ENCODE data around the gene ROS1.

ROS1 gene

DNA sequence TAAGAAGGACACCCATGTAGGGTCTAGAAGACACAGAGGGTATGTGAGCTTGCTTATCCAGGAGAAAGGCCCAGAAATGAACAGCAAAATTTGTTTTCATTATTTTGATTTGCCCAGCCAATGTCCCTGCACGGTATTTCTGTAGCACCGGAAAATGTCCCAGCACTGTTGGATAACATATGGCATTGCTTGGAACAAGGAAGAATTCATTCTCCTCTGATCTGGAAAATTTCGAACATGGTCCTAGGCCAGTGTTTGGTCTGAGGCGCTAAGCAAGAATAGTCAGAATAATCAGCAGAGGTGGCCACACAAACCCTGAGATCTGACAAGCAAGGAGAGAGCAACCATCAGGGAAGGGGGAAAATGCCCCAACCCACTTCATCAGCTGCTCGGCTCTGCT, 26.6 kb downstream of the ROS1 start:
- WGBS (ENCODE audit: extremely low coverage, insufficient coverage, insufficient read length): no CpG with 5 or more reads among the region's 5 CpGs
- H3K9me3 ChIP-seq (ENCODE audit: insufficient read depth, low read depth, low read length): no peaks in the 10 kb centered on the region
- H2BK5ac ChIP-seq (ENCODE audit: low read depth, low read length, poor library complexity): no peak overlapping the region
- H4K12ac ChIP-seq (ENCODE audit: low read depth, low read length): no peak overlapping the region
- H3K9ac ChIP-seq (ENCODE audit: low read length): no peak overlapping the region
- H3K27ac ChIP-seq (ENCODE audit: low read depth, low read length): no peak overlapping the region
- no peaks in the 10 kb centered on the region for H3K27me3 ChIP-seq (ENCODE audit: insufficient read depth, low read length)
- H2BK12ac ChIP-seq (ENCODE audit: low read length): no peak overlapping the region
- no peak overlapping the region for H2AFZ ChIP-seq (ENCODE audit: insufficient read depth, low read length, poor library complexity)
- no peaks in the 10 kb centered on the region for H3K79me2 ChIP-seq (ENCODE audit: control insufficient read depth, insufficient read depth, low read length, poor library complexity)
- no peak overlapping the region for H4K8ac ChIP-seq (ENCODE audit: low read depth, low read length)
- H3K4me3 ChIP-seq (ENCODE audit: low read depth, low read length): no peak overlapping the region
- H2AK5ac ChIP-seq (ENCODE audit: low read length): no peak overlapping the region
- no peak overlapping the region for H3K4me2 ChIP-seq (ENCODE audit: low read length)
- H4K91ac ChIP-seq (ENCODE audit: low read depth, low read length): no peak overlapping the region
- no peaks in the 10 kb centered on the region for H3K4me1 ChIP-seq (ENCODE audit: control insufficient read depth in 1 of 2, insufficient read depth in 2 of 2, low read length in 2 of 2)
- H3K23ac ChIP-seq (ENCODE audit: low read length): no peak overlapping the region
- H3K4ac ChIP-seq (ENCODE audit: low read depth, low read length): no peak overlapping the region
- no peak overlapping the region for H3K14ac ChIP-seq (ENCODE audit: low read length)
- DNase-seq: no peak
- H3K18ac ChIP-seq (ENCODE audit: low read length): no peak overlapping the region
- H3K79me1 ChIP-seq (ENCODE audit: low read length): no peaks in the 10 kb centered on the region
- no peak overlapping the region for H2BK120ac ChIP-seq (ENCODE audit: insufficient read depth, low read length, poor library complexity)
- no peaks in the 10 kb centered on the region for H3K36me3 ChIP-seq (ENCODE audit: control insufficient read depth in 1 of 2, insufficient read depth in 2 of 2, low read length in 2 of 2)

- no peak overlapping the region for H4K91ac ChIP-seq (ENCODE audit: low read depth, low read length)
- H3K4ac ChIP-seq (ENCODE audit: low read depth, low read length): no peak overlapping the region
- no peak overlapping the region for H2AK5ac ChIP-seq (ENCODE audit: low read length)
- no peak overlapping the region for H4K12ac ChIP-seq (ENCODE audit: low read depth, low read length)
- H3K27ac ChIP-seq (ENCODE audit: low read depth, low read length): no peak overlapping the region
- no peak overlapping the region for H3K18ac ChIP-seq (ENCODE audit: low read length)
- WGBS (ENCODE audit: extremely low coverage, insufficient coverage, insufficient read length): no CpG with 5 or more reads among the region's 3 CpGs
- H2BK12ac ChIP-seq (ENCODE audit: low read length): no peak overlapping the region
- no peak for DNase-seq
- H2AFZ ChIP-seq (ENCODE audit: insufficient read depth, low read length, poor library complexity): no peak overlapping the region
- H2BK120ac ChIP-seq (ENCODE audit: insufficient read depth, low read length, poor library complexity): no peak overlapping the region
- no peaks in the 10 kb centered on the region for H3K79me2 ChIP-seq (ENCODE audit: control insufficient read depth, insufficient read depth, low read length, poor library complexity)
- H3K14ac ChIP-seq (ENCODE audit: low read length): no peak overlapping the region
- H4K8ac ChIP-seq (ENCODE audit: low read depth, low read length): no peak overlapping the region
- H3K27me3 ChIP-seq (ENCODE audit: insufficient read depth, low read length): no peaks in the 10 kb centered on the region
- no peak overlapping the region for H3K4me3 ChIP-seq (ENCODE audit: low read depth, low read length)
- no peaks in the 10 kb centered on the region for H3K9me3 ChIP-seq (ENCODE audit: insufficient read depth, low read depth, low read length)
- H3K79me1 ChIP-seq (ENCODE audit: low read length): no peaks in the 10 kb centered on the region
- no peaks in the 10 kb centered on the region for H3K4me1 ChIP-seq (ENCODE audit: control insufficient read depth in 1 of 2, insufficient read depth in 2 of 2, low read length in 2 of 2)
- H3K4me2 ChIP-seq (ENCODE audit: low read length): no peak overlapping the region
- no peak overlapping the region for H3K23ac ChIP-seq (ENCODE audit: low read length)
- no peak overlapping the region for H3K9ac ChIP-seq (ENCODE audit: low read length)
- no peaks in the 10 kb centered on the region for H3K36me3 ChIP-seq (ENCODE audit: control insufficient read depth in 1 of 2, insufficient read depth in 2 of 2, low read length in 2 of 2)
- no peak overlapping the region for H2BK5ac ChIP-seq (ENCODE audit: low read depth, low read length, poor library complexity)
These were observed 28.1 kb downstream of the ROS1 start for GRCh38 chr6:117397536-117398227.

DNA sequence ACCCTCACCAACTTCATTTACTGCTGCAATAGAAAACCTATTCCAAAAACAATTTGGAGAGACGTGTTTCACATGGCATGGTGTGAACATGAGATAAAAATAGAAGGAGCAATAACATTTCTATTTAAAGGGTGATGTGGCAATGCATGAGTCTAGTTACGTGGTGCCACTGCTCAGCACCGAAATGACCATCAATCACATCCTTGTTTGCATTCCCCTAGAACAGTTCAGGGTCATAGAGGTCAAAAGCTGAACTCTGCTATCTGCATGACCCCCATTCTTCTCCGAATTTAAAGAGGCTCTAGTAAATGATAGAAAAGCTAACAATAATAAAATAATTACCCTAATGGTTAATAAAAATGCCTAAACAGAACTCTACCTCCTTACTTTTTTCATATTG, 29.5 kb downstream of the ROS1 start:
- H3K4me3 ChIP-seq (ENCODE audit: low read depth, low read length): no peak overlapping the region
- no peaks in the 10 kb centered on the region for H3K36me3 ChIP-seq (ENCODE audit: control insufficient read depth in 1 of 2, insufficient read depth in 2 of 2, low read length in 2 of 2)
- no peak overlapping the region for H2AK5ac ChIP-seq (ENCODE audit: low read length)
- H3K23ac ChIP-seq (ENCODE audit: low read length): no peak overlapping the region
- H4K12ac ChIP-seq (ENCODE audit: low read depth, low read length): no peak overlapping the region
- no peak overlapping the region for H3K9ac ChIP-seq (ENCODE audit: low read length)
- no peak overlapping the region for H4K91ac ChIP-seq (ENCODE audit: low read depth, low read length)
- H3K14ac ChIP-seq (ENCODE audit: low read length): no peak overlapping the region
- H3K4me2 ChIP-seq (ENCODE audit: low read length): no peak overlapping the region
- H2BK5ac ChIP-seq (ENCODE audit: low read depth, low read length, poor library complexity): no peak overlapping the region
- H3K27me3 ChIP-seq (ENCODE audit: insufficient read depth, low read length): no peaks in the 10 kb centered on the region
- H3K4ac ChIP-seq (ENCODE audit: low read depth, low read length): no peak overlapping the region
- H3K9me3 ChIP-seq (ENCODE audit: insufficient read depth, low read depth, low read length): no peaks in the 10 kb centered on the region
- no peaks in the 10 kb centered on the region for H3K79me2 ChIP-seq (ENCODE audit: control insufficient read depth, insufficient read depth, low read length, poor library complexity)
- no peaks in the 10 kb centered on the region for H3K79me1 ChIP-seq (ENCODE audit: low read length)
- H3K4me1 ChIP-seq (ENCODE audit: control insufficient read depth in 1 of 2, insufficient read depth in 2 of 2, low read length in 2 of 2): no peaks in the 10 kb centered on the region
- no peak overlapping the region for H2BK12ac ChIP-seq (ENCODE audit: low read length)
- no peak for DNase-seq
- H3K27ac ChIP-seq (ENCODE audit: low read depth, low read length): no peak overlapping the region
- H4K8ac ChIP-seq (ENCODE audit: low read depth, low read length): no peak overlapping the region
- no peak overlapping the region for H2BK120ac ChIP-seq (ENCODE audit: insufficient read depth, low read length, poor library complexity)
- no peak overlapping the region for H3K18ac ChIP-seq (ENCODE audit: low read length)
- H2AFZ ChIP-seq (ENCODE audit: insufficient read depth, low read length, poor library complexity): no peak overlapping the region
- WGBS (ENCODE audit: extremely low coverage, insufficient coverage, insufficient read length): no CpG with 5 or more reads among the region's 4 CpGs

DNA sequence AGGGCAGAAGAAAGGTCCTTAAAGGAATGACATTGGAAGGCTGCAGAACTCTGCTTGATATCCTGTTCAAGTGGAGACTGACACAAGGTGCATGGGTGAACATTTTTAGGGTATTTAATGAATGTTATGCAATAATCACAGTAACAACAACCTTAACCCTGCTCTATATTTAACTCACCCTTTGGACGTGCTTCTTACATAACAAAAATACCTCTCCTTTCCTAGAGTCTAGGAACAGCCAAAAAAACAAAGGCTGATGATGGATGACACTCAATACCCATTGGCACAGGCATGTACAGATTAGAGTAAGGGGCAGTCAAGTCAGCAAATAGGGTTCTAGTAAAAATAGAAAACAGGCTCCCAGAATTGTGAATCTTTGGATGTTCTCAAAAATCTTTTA, 30.6 kb downstream of the ROS1 start:
- no peaks in the 10 kb centered on the region for H3K36me3 ChIP-seq (ENCODE audit: control insufficient read depth in 1 of 2, insufficient read depth in 2 of 2, low read length in 2 of 2)
- H2AFZ ChIP-seq (ENCODE audit: insufficient read depth, low read length, poor library complexity): no peak overlapping the region
- H3K79me2 ChIP-seq (ENCODE audit: control insufficient read depth, insufficient read depth, low read length, poor library complexity): no peaks in the 10 kb centered on the region
- H3K4ac ChIP-seq (ENCODE audit: low read depth, low read length): no peak overlapping the region
- H2BK5ac ChIP-seq (ENCODE audit: low read depth, low read length, poor library complexity): no peak overlapping the region
- no peak overlapping the region for H3K27ac ChIP-seq (ENCODE audit: low read depth, low read length)
- H3K23ac ChIP-seq (ENCODE audit: low read length): no peak overlapping the region
- H2AK5ac ChIP-seq (ENCODE audit: low read length): no peak overlapping the region
- H2BK120ac ChIP-seq (ENCODE audit: insufficient read depth, low read length, poor library complexity): no peak overlapping the region
- no peak overlapping the region for H3K9ac ChIP-seq (ENCODE audit: low read length)
- no peak overlapping the region for H4K91ac ChIP-seq (ENCODE audit: low read depth, low read length)
- DNase-seq: no peak
- H3K4me1 ChIP-seq (ENCODE audit: control insufficient read depth in 1 of 2, insufficient read depth in 2 of 2, low read length in 2 of 2): no peaks in the 10 kb centered on the region
- H4K8ac ChIP-seq (ENCODE audit: low read depth, low read length): no peak overlapping the region
- H3K18ac ChIP-seq (ENCODE audit: low read length): no peak overlapping the region
- H3K4me2 ChIP-seq (ENCODE audit: low read length): no peak overlapping the region
- WGBS (ENCODE audit: extremely low coverage, insufficient coverage, insufficient read length): no CpG with 5 or more reads among the region's 1 CpG
- H3K27me3 ChIP-seq (ENCODE audit: insufficient read depth, low read length): no peaks in the 10 kb centered on the region
- H3K4me3 ChIP-seq (ENCODE audit: low read depth, low read length): no peak overlapping the region
- H3K79me1 ChIP-seq (ENCODE audit: low read length): no peaks in the 10 kb centered on the region
- H4K12ac ChIP-seq (ENCODE audit: low read depth, low read length): no peak overlapping the region
- no peak overlapping the region for H2BK12ac ChIP-seq (ENCODE audit: low read length)
- no peaks in the 10 kb centered on the region for H3K9me3 ChIP-seq (ENCODE audit: insufficient read depth, low read depth, low read length)
- H3K14ac ChIP-seq (ENCODE audit: low read length): no peak overlapping the region

Data from trophoblast cell (in vitro differentiated cells and primary cell).